Measurements from ENCODE around the gene CASS4. TPM values are rescaled to one million over a fixed set of nuclear protein-coding genes. Genes with fewer than 3 reads are reported as not detected.

The CASS4 gene
- total RNA-seq, 1 donor from 2014 or later: not detected

GRCh38 chr20:56501116-56501515 lies 89.1 kb downstream of the CASS4 start:
- Histone ChIP-seq H3K4me3 (no peak overlapping the region), H2AFZ (replicated peaks) (no peak overlapping the region), H3K79me2 (ENCODE audit: low read depth) (no peaks in the 10 kb centered on the region), H3K9ac (no peak overlapping the region), H3K27me3 (no peaks in the 10 kb centered on the region), H3K36me3 (no peaks in the 10 kb centered on the region), H3K27ac (no peak overlapping the region), H3K4me2 (no peak overlapping the region), H3K9me3 (ENCODE audit: low read depth) (no peaks in the 10 kb centered on the region), H3F3A (ENCODE audit: low read depth) (no peaks in the 10 kb centered on the region), H4K20me1 (ENCODE audit: low read depth) (no peaks in the 10 kb centered on the region), H3K4me1 (no peaks in the 10 kb centered on the region)
- Mint-ChIP-seq H3K36me3 (peaks cover 12% of the 10 kb centered on the region), H3K27me3 (ENCODE audit: insufficient read depth, low read depth) (no peaks in the 10 kb centered on the region), H3K27ac (no peak overlapping the region), H3K9me3 (no peaks in the 10 kb centered on the region), H3K4me1 (peaks cover 3% of the 10 kb centered on the region), H3K4me3 (no peak overlapping the region)
- no peak for DNase-seq (ENCODE audit: low spot score)
- no peak for TF ChIP-seq CTCF (IDR thresholded peaks at IDR 0.05)
- TF ChIP-seq EZH2 (IDR thresholded peaks at IDR 0.05): no peak

- Histone ChIP-seq H2AFZ (replicated peaks) (no peak overlapping the region), H3K4me3 (no peak overlapping the region), H3K36me3 (no peaks in the 10 kb centered on the region), H3K4me2 (no peak overlapping the region), H3K4me1 (no peaks in the 10 kb centered on the region), H3K9me3 (ENCODE audit: low read depth) (no peaks in the 10 kb centered on the region), H3F3A (ENCODE audit: low read depth) (no peaks in the 10 kb centered on the region), H3K79me2 (ENCODE audit: low read depth) (no peaks in the 10 kb centered on the region), H3K9ac (no peak overlapping the region), H4K20me1 (ENCODE audit: low read depth) (no peaks in the 10 kb centered on the region), H3K27me3 (no peaks in the 10 kb centered on the region), H3K27ac (no peak overlapping the region)
- Mint-ChIP-seq H3K4me3 (no peak overlapping the region), H3K9me3 (no peaks in the 10 kb centered on the region), H3K4me1 (peaks cover 3% of the 10 kb centered on the region), H3K36me3 (peaks cover 3% of the 10 kb centered on the region), H3K27ac (no peak overlapping the region), H3K27me3 (ENCODE audit: insufficient read depth, low read depth) (no peaks in the 10 kb centered on the region)
- no peak for TF ChIP-seq CTCF (IDR thresholded peaks at IDR 0.05)
- no peak for TF ChIP-seq EZH2phosphoT487 (IDR thresholded peaks at IDR 0.05)
- no peak for TF ChIP-seq EZH2 (IDR thresholded peaks at IDR 0.05)
- DNase-seq (ENCODE audit: low spot score): no peak
Observed at GRCh38 chr20:56503916-56504315, 91.9 kb downstream of the CASS4 start.

GRCh38 chr20:56504373-56505005 lies 92.4 kb downstream of the CASS4 start:
- Mint-ChIP-seq H3K36me3 (peaks cover 3% of the 10 kb centered on the region), H3K4me1 (peaks cover 3% of the 10 kb centered on the region), H3K4me3 (no peak overlapping the region), H3K27ac (no peak overlapping the region), H3K27me3 (ENCODE audit: insufficient read depth, low read depth) (no peaks in the 10 kb centered on the region), H3K9me3 (no peaks in the 10 kb centered on the region)
- H4K20me1 ChIP-seq (ENCODE audit: low read depth): no peaks in the 10 kb centered on the region
- DNase-seq (ENCODE audit: low spot score): peak; percentile 34
- no peaks in the 10 kb centered on the region for H3K79me2 ChIP-seq (ENCODE audit: low read depth)
- no peaks in the 10 kb centered on the region for H3K36me3 ChIP-seq
- no peak overlapping the region for H3K4me3 ChIP-seq
- H2AFZ ChIP-seq (replicated peaks): no peak overlapping the region
- no peak overlapping the region for H3K27ac ChIP-seq
- H3K9ac ChIP-seq: no peak overlapping the region
- H3K4me1 ChIP-seq: no peaks in the 10 kb centered on the region
- no peaks in the 10 kb centered on the region for H3K27me3 ChIP-seq
- no peaks in the 10 kb centered on the region for H3K9me3 ChIP-seq (ENCODE audit: low read depth)
- no peak overlapping the region for H3K4me2 ChIP-seq
- H3F3A ChIP-seq (ENCODE audit: low read depth): no peaks in the 10 kb centered on the region
- TF ChIP-seq EZH2phosphoT487 (IDR thresholded peaks at IDR 0.05) (no peak), CTCF (IDR thresholded peaks at IDR 0.05) (peak; percentile 69), EZH2 (IDR thresholded peaks at IDR 0.05) (no peak)
